SJCRH30 (cell line): ENCODE measurements around the gene SDHAF1. TPM values are rescaled to one million over a fixed set of nuclear protein-coding genes. Genes with fewer than 3 reads are reported as not detected.
"Not testable (repeated sequence)": the region's sequence is repeated elsewhere in the genome, so short reads cannot be mapped to it uniquely, and the experiment has no call there.

Experiments
- DNase-seq, 2 experiments: peaks; one replicate each; pipeline ENCODE4 v3.0.0-alpha.2; 2015 to 2020
- H3K27ac ChIP-seq: fragments of 250-450 bp; sonication (Bioruptor Pico); 2 replicates; pipeline ENCODE4 v1.5.1; 2020; ENCODE audit warnings: mild to moderate bottlenecking, moderate library complexity
- H3K27me3 ChIP-seq: fragments of 250-450 bp; sonication (Bioruptor Pico); 2 replicates; pipeline ENCODE4 v1.5.1; 2020; ENCODE audit warnings: mild to moderate bottlenecking, moderate library complexity
- H3K36me3 ChIP-seq: fragments of 250-450 bp; sonication (Bioruptor Pico); 2 replicates; pipeline ENCODE4 v1.5.1; 2020; ENCODE audit warnings: mild to moderate bottlenecking, moderate library complexity
- H3K4me1 ChIP-seq: fragments of 250-450 bp; sonication (Bioruptor Pico); 2 replicates; pipeline ENCODE4 v1.5.1; 2020; ENCODE audit warnings: mild to moderate bottlenecking, moderate library complexity
- H3K4me3 ChIP-seq: fragments of 250-450 bp; sonication (Bioruptor Pico); 2 replicates; pipeline ENCODE4 v1.5.1; 2020; ENCODE audit warnings: mild to moderate bottlenecking, moderate library complexity
- H3K9me3 ChIP-seq: fragments of 250-450 bp; sonication (Bioruptor Pico); replicated peaks from 2 replicates; pipeline ENCODE4 v1.5.1; 2020; ENCODE audit warnings: mild to moderate bottlenecking, moderate library complexity
- total RNA-seq: library from RNA; depleted of rRNA; stranded (reverse); fragments of >200 nt; shearing (Covaris generic); gene quantifications from 2 replicates; pipeline ENCODE4 v1.2.3, GENCODE V29; 2014

SDHAF1 gene
- total RNA-seq, 1 experiment from 2014 or later, result 21.6 TPM

DNA sequence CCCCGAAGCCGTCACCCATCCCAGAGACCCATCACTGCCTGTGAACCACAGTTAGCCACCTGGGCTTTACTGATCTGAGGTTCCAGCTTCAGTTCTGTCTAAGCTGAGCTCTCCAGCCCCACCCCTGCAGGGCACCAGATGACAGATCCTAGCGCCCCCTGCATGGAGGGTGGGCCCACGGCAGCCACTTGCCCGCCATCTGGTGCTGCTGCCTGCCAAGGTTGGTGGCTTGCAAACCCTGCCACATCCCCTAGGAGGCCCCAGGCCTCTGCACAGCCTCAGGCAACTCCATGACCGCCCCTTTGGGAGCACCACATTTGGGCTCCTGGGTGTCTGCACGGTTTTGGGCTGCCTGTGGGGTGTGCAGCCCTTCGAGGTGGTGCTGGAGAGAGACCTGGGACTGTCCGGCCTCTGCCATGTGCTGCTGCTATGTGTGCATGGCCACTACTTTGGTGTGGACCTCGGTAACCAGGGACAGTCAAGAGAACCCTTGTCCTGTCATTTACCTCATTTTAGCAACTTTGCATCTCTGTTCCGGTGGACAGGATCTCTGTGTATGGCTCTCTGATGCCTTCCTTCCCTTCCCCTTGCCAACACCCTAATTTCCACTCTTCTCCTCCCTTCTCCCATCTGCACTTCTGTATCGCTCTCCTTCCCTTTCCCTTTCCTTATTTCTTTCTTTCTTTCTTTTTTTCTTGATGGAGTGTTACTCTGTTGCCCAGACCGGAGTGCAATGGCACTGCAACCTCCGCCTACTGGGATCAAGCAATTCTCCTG is 17.4 kb upstream of the SDHAF1 start:
- Histone ChIP-seq H3K27ac (no peak overlapping the region), H3K4me3 (no peak overlapping the region), H3K36me3 (no peaks in the 10 kb centered on the region), H3K9me3 (no peaks in the 10 kb centered on the region), H3K4me1 (peaks cover 6% of the 10 kb centered on the region; the same call in 1 of the 2 replicates), H3K27me3 (no peaks in the 10 kb centered on the region)
- DNase-seq, result peak; percentile 27 to 28

DNA sequence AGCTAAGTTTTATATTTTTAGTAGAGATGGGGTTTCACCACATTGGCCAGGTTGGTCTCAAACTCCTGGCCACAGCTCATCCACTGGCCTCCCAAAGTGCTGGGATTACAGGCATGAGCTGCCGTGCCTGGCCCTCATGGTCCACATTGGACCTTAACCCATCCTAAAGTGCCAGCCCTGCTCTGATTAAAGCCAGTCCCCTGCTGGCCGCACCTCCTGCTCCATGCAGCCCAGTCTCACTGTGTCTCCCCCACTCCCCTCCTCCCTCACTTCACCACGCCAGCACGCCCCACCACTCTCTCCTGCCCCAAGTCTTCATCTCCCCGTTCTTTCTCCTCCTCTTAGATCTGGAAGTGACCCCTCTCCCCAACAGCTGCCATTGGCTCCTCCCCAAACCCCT is 16.7 kb upstream of the SDHAF1 start:
- H3K4me3 ChIP-seq, result no peak overlapping the region
- no peaks in the 10 kb centered on the region for H3K27me3 ChIP-seq
- H3K9me3 ChIP-seq, result no peaks in the 10 kb centered on the region
- no peak overlapping the region for H3K27ac ChIP-seq
- peaks cover 6% of the 10 kb centered on the region; the same call in 1 of the 2 replicates for H3K4me1 ChIP-seq
- DNase-seq, result no peak
- no peaks in the 10 kb centered on the region for H3K36me3 ChIP-seq

DNA sequence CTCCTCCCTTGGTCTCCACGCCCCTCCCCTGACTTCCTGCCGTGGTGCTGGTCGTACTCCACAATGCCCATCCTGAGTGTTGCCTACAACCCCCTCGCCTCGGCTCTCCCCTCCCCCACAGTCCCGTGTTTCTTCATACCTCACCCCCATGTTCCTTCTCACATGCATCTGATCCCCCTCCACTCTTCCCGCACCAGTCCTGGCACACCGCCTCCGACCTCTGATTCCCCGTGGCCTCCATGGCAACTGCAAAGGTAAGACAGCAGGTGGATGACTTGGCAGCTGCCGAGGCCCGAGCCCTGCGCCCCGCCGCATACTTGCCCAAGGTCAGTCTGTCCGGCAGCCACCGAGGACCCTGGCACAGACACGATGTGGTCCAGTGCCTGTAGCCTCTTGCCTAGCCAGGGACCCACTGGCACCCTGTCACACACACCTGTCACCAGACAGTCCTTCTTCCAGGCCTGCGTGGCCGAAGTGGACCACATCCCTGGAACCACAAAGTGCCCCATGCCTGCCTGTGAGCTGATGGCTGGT is 16.1 kb upstream of the SDHAF1 start:
- Histone ChIP-seq H3K9me3 (no peaks in the 10 kb centered on the region), H3K4me3 (no peak overlapping the region), H3K27me3 (no peaks in the 10 kb centered on the region), H3K36me3 (no peaks in the 10 kb centered on the region), H3K4me1 (no peaks in the 10 kb centered on the region), H3K27ac (no peak overlapping the region)
- DNase-seq, result no peak

DNA sequence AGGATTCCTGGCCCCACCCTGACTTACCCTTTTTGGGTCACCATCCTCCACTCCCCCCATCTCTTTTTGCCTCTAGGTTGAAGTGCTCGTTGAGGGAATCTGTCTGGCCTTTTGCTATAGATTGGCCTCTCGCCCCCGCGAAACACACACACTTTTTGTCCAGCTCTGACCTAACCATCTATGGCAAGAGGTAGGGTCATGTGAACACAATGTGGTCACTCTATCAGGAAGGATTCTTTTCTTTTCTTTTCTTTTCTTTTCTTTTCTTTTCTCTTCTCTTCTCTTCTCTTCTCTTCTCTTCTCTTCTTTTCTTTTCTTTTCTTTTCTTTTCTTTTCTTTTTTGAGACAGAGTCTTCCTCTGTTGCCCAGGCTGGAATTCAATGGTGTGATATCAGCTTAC is 14.0 kb upstream of the SDHAF1 start:
- not testable (repeated sequence) for H3K27ac ChIP-seq, DNase-seq, H3K27me3 ChIP-seq, H3K4me1 ChIP-seq, H3K36me3 ChIP-seq, H3K4me3 ChIP-seq, H3K9me3 ChIP-seq

DNA sequence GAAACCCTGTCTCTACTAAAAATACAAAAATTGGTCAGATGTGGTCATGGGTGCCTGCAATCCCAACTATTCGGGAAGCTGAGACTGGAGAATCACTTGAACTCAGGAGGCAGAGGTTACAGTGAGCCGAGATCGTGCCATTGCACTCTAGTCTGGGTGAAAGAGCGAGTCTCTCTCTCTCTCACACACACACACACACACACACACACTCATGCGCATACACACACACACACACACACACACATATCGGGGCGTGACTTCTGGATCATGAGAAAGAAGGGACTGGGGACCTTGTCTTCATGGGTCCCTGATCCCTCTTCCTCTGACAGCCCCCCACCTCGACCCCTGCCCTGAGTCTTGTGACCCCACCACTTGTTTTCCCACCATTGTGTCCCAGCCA is 11.8 kb upstream of the SDHAF1 start:
- peaks cover 4% of the 10 kb centered on the region; the same call in 1 of the 2 replicates for H3K27me3 ChIP-seq
- H3K27ac ChIP-seq, result no peak overlapping the region
- DNase-seq, result no peak
- no peaks in the 10 kb centered on the region for H3K36me3 ChIP-seq
- no peak overlapping the region for H3K4me3 ChIP-seq
- H3K9me3 ChIP-seq, result no peaks in the 10 kb centered on the region
- H3K4me1 ChIP-seq, result no peaks in the 10 kb centered on the region

DNA sequence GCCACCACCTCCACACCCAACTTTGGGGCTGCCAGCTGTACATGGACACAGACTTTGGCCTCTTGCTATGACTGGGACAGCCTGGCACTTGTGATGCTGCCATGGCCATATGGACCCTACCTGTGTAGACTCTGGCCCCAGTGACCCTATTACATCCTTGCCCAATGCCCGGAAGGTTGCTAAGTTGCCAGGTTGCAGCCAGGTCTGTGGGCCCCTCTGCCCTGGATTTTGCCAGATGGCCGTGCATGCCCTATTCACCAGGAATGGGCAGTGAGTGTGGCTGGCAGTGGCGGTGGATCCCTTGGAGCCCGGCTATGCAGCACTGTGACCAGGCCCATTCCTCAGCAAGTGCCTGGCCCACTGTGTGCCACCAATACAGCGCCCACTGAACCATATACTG is 8.9 kb upstream of the SDHAF1 start:
- H3K36me3 ChIP-seq, result no peaks in the 10 kb centered on the region
- no peak overlapping the region for H3K27ac ChIP-seq
- no peaks in the 10 kb centered on the region for H3K4me1 ChIP-seq
- H3K4me3 ChIP-seq, result no peak overlapping the region
- DNase-seq, result no peak
- 0 out of 2 replicates have a peak, but pooled peaks cover 2% of the 10 kb centered on the region for H3K9me3 ChIP-seq
- H3K27me3 ChIP-seq, result peaks cover 4% of the 10 kb centered on the region; the same call in 1 of the 2 replicates

DNA sequence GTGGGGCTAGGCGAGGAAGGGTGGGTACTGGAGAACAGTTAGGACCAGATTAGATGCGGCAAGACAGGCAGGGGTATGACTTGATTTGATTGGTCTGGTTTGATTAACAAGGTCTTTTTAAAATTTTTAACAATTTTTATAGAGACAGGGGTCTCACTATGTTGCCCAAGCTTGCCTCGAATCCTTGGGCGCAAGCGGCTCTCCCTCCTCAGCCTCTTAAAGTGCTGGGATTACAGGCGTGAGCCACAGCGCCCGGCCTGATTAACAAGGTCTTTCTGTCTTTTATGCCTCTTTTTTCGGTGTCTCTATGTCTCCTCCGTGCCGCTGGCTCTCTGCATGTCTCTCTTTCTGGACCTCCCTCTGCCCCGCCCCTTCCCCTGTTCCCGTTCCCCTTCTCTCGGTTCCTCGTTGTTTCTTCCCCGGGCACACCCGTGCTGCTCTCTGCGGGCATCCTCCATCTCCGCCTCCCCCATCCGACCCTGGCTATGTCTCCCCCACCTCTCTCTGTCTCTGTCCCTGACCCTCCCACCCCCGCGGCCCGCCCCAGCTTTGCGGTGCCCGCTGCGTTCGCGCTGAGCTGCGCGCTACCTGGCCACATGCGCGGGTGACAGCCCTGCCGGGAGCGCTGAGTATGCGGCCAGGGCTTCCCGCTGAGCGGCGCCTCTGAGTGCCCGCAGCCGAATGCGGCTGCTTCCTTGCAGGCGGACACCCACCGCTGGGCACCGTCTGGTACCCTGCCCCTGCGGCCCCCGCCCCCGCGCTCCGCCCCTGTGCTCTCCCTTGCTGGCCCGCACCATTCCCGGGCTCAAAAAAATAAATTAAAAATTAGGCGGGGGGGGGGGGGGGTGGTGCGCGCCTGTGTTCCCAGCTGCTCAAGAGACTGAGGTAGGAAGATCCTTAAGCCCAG is 8.1 kb upstream of the SDHAF1 start:
- H3K27ac ChIP-seq, result no peak overlapping the region
- H3K4me3 ChIP-seq, result peak overlapping the region; percentile 5; the same call in 1 of the 2 replicates
- H3K9me3 ChIP-seq, result 0 out of 2 replicates have a peak, but pooled peaks cover 2% of the 10 kb centered on the region
- H3K27me3 ChIP-seq, result peaks cover 4% of the 10 kb centered on the region; the same call in 1 of the 2 replicates
- peak; percentile 24 to 27 for DNase-seq
- no peaks in the 10 kb centered on the region for H3K4me1 ChIP-seq
- H3K36me3 ChIP-seq, result no peaks in the 10 kb centered on the region

DNA sequence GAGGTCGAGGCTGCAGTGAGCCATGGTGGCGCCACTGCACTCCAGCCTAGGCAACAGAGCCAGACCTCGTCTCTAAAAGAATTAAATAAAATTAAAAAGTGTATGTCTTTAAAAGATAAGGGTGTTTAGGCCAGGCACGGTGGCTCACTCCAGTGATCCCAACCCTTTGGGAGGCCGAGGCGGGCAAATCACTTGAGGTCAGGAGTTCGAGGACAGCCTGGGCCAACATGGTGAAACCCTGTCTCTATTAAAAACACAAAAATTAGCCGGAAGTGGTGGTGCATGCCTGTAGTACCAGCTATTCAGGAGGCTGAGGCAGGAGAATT is 7.5 kb upstream of the SDHAF1 start:
- Histone ChIP-seq H3K9me3 (0 out of 2 replicates have a peak, but pooled peaks cover 2% of the 10 kb centered on the region), H3K4me3 (no peak overlapping the region), H3K27ac (no peak overlapping the region), H3K4me1 (no peaks in the 10 kb centered on the region), H3K27me3 (peaks cover 4% of the 10 kb centered on the region; the same call in 1 of the 2 replicates), H3K36me3 (no peaks in the 10 kb centered on the region)
- DNase-seq, result no peak

DNA sequence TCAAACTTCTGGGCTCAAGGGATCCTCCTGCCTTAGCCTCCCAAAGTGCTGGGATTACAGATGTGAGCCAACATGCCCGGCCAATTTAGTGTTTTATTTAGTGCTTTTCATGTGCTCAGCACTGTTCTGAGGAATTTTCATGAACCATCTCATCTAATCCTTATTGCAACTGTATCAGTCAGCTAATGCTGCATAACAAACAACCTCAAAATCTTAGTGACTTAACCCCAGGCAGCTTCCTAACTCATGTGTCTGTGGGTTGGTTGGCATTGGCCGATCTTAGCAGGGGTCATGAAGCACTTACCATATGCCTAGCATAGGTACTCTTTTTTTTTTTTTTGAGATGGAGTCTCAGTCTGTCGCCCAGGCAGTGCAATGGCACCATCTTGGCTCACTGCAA is 6.2 kb upstream of the SDHAF1 start:
- no peak for DNase-seq
- H3K9me3 ChIP-seq, result 0 out of 2 replicates have a peak, but pooled peaks cover 2% of the 10 kb centered on the region
- no peak overlapping the region for H3K4me3 ChIP-seq
- no peaks in the 10 kb centered on the region for H3K36me3 ChIP-seq
- H3K27me3 ChIP-seq, result peaks cover 4% of the 10 kb centered on the region; the same call in 1 of the 2 replicates
- H3K4me1 ChIP-seq, result no peaks in the 10 kb centered on the region
- no peak overlapping the region for H3K27ac ChIP-seq

DNA sequence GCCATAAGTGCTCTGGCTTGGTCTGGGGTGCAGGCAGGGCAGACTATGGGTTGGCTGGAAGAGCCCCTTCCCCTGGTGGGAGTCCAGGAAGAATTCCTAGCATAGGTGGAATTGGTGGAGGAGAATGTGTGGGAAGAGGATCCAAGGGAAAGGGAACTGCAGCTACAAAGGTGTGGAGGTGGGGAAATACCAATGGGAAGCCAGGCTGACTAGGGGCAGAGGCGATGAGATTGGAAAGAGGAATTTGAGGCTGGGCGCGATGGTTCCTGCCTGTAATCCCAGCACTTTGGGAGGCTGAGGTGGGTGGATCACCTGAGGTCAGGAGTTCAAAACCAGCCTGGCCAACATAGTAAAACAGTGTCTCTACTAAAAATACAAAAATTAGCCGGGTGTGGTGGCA is 4.8 kb upstream of the SDHAF1 start:
- no peak for DNase-seq
- Histone ChIP-seq H3K27ac (no peak overlapping the region), H3K4me1 (no peaks in the 10 kb centered on the region), H3K9me3 (0 out of 2 replicates have a peak, but pooled peaks cover 2% of the 10 kb centered on the region), H3K27me3 (peaks cover 4% of the 10 kb centered on the region; the same call in 1 of the 2 replicates), H3K4me3 (no peak overlapping the region), H3K36me3 (no peaks in the 10 kb centered on the region)

DNA sequence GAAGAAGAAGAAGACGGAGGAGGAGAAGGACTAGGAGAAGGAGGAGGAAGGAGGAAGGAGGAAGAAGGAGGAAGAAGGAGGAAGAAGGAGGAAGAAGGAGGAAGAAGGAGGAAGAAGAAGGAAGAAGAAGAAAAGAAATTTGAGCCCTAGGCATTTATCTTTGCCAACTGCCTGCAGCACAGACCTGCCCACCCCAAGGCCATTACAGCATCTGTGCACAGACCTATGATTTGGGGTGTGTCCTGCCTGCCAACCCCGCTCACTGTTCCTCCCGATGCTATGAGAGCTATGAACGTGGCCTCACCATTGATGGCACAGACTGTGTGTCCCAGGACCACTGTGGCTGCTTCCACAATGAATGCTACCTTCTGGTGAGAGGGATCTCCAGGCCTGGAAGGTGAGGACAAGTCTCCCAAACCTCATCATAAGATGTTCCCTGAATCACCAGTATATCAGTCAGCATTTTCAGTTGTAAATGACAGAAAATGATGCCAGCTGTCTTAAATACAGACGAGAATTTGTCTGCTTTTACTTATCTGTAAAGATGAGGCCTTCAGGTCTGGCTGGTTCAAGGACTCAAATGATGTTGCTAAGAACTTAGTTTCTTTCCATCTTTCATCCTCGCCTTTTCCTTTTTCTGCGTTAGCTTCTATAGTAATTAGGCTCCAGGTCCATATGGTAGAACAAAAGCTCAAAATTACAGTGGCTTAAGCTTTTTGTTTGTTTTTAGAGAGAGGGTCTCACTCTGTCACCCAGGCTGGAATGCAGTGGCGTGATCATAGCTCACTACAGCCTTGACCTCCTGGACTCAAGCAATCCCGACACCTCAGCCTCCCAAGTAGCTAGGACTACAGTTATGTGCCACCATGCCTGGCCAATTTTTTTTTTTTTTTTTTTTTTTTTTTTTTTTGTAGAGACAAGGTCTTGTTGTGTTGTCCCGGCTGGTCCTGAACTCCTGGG is 3.9 kb upstream of the SDHAF1 start:
- H3K36me3 ChIP-seq, result no peaks in the 10 kb centered on the region
- DNase-seq, result no peak
- peaks cover 4% of the 10 kb centered on the region; the same call in 1 of the 2 replicates for H3K27me3 ChIP-seq
- H3K9me3 ChIP-seq, result 0 out of 2 replicates have a peak, but pooled peaks cover 2% of the 10 kb centered on the region
- no peak overlapping the region for H3K27ac ChIP-seq
- no peak overlapping the region for H3K4me3 ChIP-seq
- peaks cover 2% of the 10 kb centered on the region; the same call in 1 of the 2 replicates for H3K4me1 ChIP-seq

DNA sequence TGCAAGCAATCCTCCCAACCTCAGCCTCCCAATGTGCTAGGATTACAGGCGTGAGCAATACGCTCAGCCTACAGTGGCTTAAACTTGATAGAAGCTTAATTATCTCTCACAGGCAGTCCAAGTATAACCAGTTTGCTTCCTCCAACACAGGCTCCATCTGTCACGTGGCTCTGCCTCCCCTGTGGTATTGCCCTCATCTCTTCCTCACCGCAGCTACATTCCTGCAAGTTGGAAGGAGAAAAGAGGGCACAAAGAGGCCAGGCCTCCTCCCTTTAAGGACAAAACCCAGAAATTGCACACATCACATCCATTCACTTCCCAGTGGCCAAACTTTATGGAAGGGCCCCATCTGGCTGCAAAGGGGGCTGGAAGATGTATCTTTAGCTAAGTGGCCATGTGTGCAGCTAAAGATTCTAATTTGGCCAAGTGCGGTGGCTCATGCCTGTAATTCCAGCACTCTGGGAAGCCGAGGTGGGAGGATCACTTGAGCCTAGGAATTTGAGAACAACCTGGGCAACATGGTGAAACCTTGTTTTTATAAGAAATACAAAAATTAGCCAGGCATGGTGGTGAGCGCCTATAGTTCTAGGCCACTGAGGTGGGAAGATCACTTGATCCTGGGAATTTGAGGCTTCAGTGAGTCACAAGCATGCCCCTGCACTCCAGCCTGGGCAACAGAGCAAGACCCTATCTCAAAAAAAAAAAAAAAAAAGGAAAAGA is 3.1 kb upstream of the SDHAF1 start:
- DNase-seq, result peak in 1 of 2 experiments; percentile 27
- Histone ChIP-seq H3K4me1 (peaks cover 3% of the 10 kb centered on the region; the same call in 1 of the 2 replicates), H3K4me3 (no peak overlapping the region), H3K36me3 (no peaks in the 10 kb centered on the region; the same call in 1 of the 2 replicates), H3K27ac (no peak overlapping the region), H3K9me3 (0 out of 2 replicates have a peak, but pooled peaks cover 2% of the 10 kb centered on the region), H3K27me3 (no peaks in the 10 kb centered on the region)
